ENCODE measurements around the gene SLC10A7.

SLC10A7 gene

GRCh38 chr4:146288193-146288592 is 233.5 kb downstream of the SLC10A7 start:
- Histone ChIP-seq H4K8ac (ENCODE audit: low read length) (no peak overlapping the region), H3K4me2 (ENCODE audit: low read length, poor library complexity, severe bottlenecking) (no peak overlapping the region), H3K9ac (ENCODE audit: low read length) (no peak overlapping the region), H4K91ac (ENCODE audit: low read length) (no peak overlapping the region), H3K79me1 (replicated peaks; ENCODE audit: low read length, poor library complexity, severe bottlenecking) (no peaks in the 10 kb centered on the region), H3K14ac (ENCODE audit: low read length in 2 of 2) (no peak overlapping the region), H2BK120ac (ENCODE audit: low read depth, low read length) (no peak overlapping the region), H2BK5ac (ENCODE audit: low read depth, low read length, poor library complexity, severe bottlenecking) (no peak overlapping the region), H2AK5ac (ENCODE audit: low read length, severe bottlenecking) (no peak overlapping the region), H3K36me3 (ENCODE audit: control insufficient read depth in 1 of 2, insufficient read depth in 2 of 2, low read depth in 1 of 2, low read length in 2 of 2) (no peaks in the 10 kb centered on the region), H3K4me1 (ENCODE audit: control insufficient read depth, insufficient read depth, low read depth, low read length) (no peaks in the 10 kb centered on the region), H3K9me3 (ENCODE audit: control insufficient read depth, low read length) (no peaks in the 10 kb centered on the region), H3K27ac (ENCODE audit: low read length, poor library complexity, severe bottlenecking) (no peak overlapping the region), H3K4ac (ENCODE audit: low read depth in 1 of 2, low read length in 2 of 2) (no peak overlapping the region), H3K23ac (ENCODE audit: low read length in 2 of 2) (no peak overlapping the region), H2BK12ac (ENCODE audit: low read length in 2 of 2) (no peak overlapping the region), H3K18ac (ENCODE audit: low read depth in 1 of 2, low read length in 2 of 2) (no peak overlapping the region), H3K27me3 (ENCODE audit: control insufficient read depth in 1 of 2, insufficient read depth in 1 of 2, low read length in 2 of 2) (no peaks in the 10 kb centered on the region), H2BK15ac (ENCODE audit: low read depth, poor library complexity, severe bottlenecking) (no peak overlapping the region), H2AFZ (ENCODE audit: low read depth, low read length) (no peak overlapping the region), H3K4me3 (ENCODE audit: insufficient read depth in 1 of 2, low read depth in 1 of 2, low read length in 2 of 2) (no peak overlapping the region)
- 91% methylated on average over 4 of the region's 4 CpGs for WGBS
- no peak for DNase-seq

- no peak for DNase-seq
- Histone ChIP-seq H3K27ac (ENCODE audit: low read length, poor library complexity, severe bottlenecking) (no peak overlapping the region), H2AK5ac (ENCODE audit: low read length, severe bottlenecking) (no peak overlapping the region), H3K4me1 (ENCODE audit: control insufficient read depth, insufficient read depth, low read depth, low read length) (no peaks in the 10 kb centered on the region), H3K18ac (ENCODE audit: low read depth in 1 of 2, low read length in 2 of 2) (no peak overlapping the region), H3K14ac (ENCODE audit: low read length in 2 of 2) (no peak overlapping the region), H3K4me2 (ENCODE audit: low read length, poor library complexity, severe bottlenecking) (no peak overlapping the region), H2BK120ac (ENCODE audit: low read depth, low read length) (no peak overlapping the region), H3K79me1 (replicated peaks; ENCODE audit: low read length, poor library complexity, severe bottlenecking) (no peaks in the 10 kb centered on the region), H3K27me3 (ENCODE audit: control insufficient read depth in 1 of 2, insufficient read depth in 1 of 2, low read length in 2 of 2) (no peaks in the 10 kb centered on the region), H2BK5ac (ENCODE audit: low read depth, low read length, poor library complexity, severe bottlenecking) (no peak overlapping the region), H3K23ac (ENCODE audit: low read length in 2 of 2) (no peak overlapping the region), H3K4ac (ENCODE audit: low read depth in 1 of 2, low read length in 2 of 2) (no peak overlapping the region), H3K9me3 (ENCODE audit: control insufficient read depth, low read length) (no peaks in the 10 kb centered on the region), H4K8ac (ENCODE audit: low read length) (no peak overlapping the region), H3K4me3 (ENCODE audit: insufficient read depth in 1 of 2, low read depth in 1 of 2, low read length in 2 of 2) (no peak overlapping the region), H2AFZ (ENCODE audit: low read depth, low read length) (no peak overlapping the region), H4K91ac (ENCODE audit: low read length) (no peak overlapping the region), H3K9ac (ENCODE audit: low read length) (no peak overlapping the region), H2BK12ac (ENCODE audit: low read length in 2 of 2) (no peak overlapping the region), H3K36me3 (ENCODE audit: control insufficient read depth in 1 of 2, insufficient read depth in 2 of 2, low read depth in 1 of 2, low read length in 2 of 2) (no peaks in the 10 kb centered on the region), H2BK15ac (ENCODE audit: low read depth, poor library complexity, severe bottlenecking) (no peak overlapping the region)
Measured at GRCh38 chr4:146285037-146285436, 236.7 kb downstream of the SLC10A7 start.

GRCh38 chr4:146283758-146284651 is 237.7 kb downstream of the SLC10A7 start:
- no peak for DNase-seq
- Histone ChIP-seq H2AFZ (ENCODE audit: low read depth, low read length) (no peak overlapping the region), H3K36me3 (ENCODE audit: control insufficient read depth in 1 of 2, insufficient read depth in 2 of 2, low read depth in 1 of 2, low read length in 2 of 2) (no peaks in the 10 kb centered on the region), H3K23ac (ENCODE audit: low read length in 2 of 2) (no peak overlapping the region), H4K91ac (ENCODE audit: low read length) (no peak overlapping the region), H3K18ac (ENCODE audit: low read depth in 1 of 2, low read length in 2 of 2) (no peak overlapping the region), H3K4ac (ENCODE audit: low read depth in 1 of 2, low read length in 2 of 2) (no peak overlapping the region), H2BK12ac (ENCODE audit: low read length in 2 of 2) (no peak overlapping the region), H2BK120ac (ENCODE audit: low read depth, low read length) (no peak overlapping the region), H3K9me3 (ENCODE audit: control insufficient read depth, low read length) (no peaks in the 10 kb centered on the region), H3K27ac (ENCODE audit: low read length, poor library complexity, severe bottlenecking) (no peak overlapping the region), H3K14ac (ENCODE audit: low read length in 2 of 2) (no peak overlapping the region), H2BK5ac (ENCODE audit: low read depth, low read length, poor library complexity, severe bottlenecking) (no peak overlapping the region), H3K4me2 (ENCODE audit: low read length, poor library complexity, severe bottlenecking) (no peak overlapping the region), H2AK5ac (ENCODE audit: low read length, severe bottlenecking) (no peak overlapping the region), H3K9ac (ENCODE audit: low read length) (no peak overlapping the region), H2BK15ac (ENCODE audit: low read depth, poor library complexity, severe bottlenecking) (no peak overlapping the region), H3K4me3 (ENCODE audit: insufficient read depth in 1 of 2, low read depth in 1 of 2, low read length in 2 of 2) (no peak overlapping the region), H4K8ac (ENCODE audit: low read length) (no peak overlapping the region), H3K4me1 (ENCODE audit: control insufficient read depth, insufficient read depth, low read depth, low read length) (no peaks in the 10 kb centered on the region), H3K27me3 (ENCODE audit: control insufficient read depth in 1 of 2, insufficient read depth in 1 of 2, low read length in 2 of 2) (no peaks in the 10 kb centered on the region), H3K79me1 (replicated peaks; ENCODE audit: low read length, poor library complexity, severe bottlenecking) (no peaks in the 10 kb centered on the region)
- WGBS = 84% methylated on average over 1 of the region's 3 CpGs

GRCh38 chr4:146282657-146283056 is 239.1 kb downstream of the SLC10A7 start:
- no peak overlapping the region for H2BK15ac ChIP-seq (ENCODE audit: low read depth, poor library complexity, severe bottlenecking)
- H3K4me3 ChIP-seq (ENCODE audit: insufficient read depth in 1 of 2, low read depth in 1 of 2, low read length in 2 of 2) = no peak overlapping the region
- no peak overlapping the region for H3K27ac ChIP-seq (ENCODE audit: low read length, poor library complexity, severe bottlenecking)
- H3K23ac ChIP-seq (ENCODE audit: low read length in 2 of 2) = no peak overlapping the region
- H3K4me1 ChIP-seq (ENCODE audit: control insufficient read depth, insufficient read depth, low read depth, low read length) = no peaks in the 10 kb centered on the region
- H2AFZ ChIP-seq (ENCODE audit: low read depth, low read length) = no peak overlapping the region
- no peak for DNase-seq
- H3K36me3 ChIP-seq (ENCODE audit: control insufficient read depth in 1 of 2, insufficient read depth in 2 of 2, low read depth in 1 of 2, low read length in 2 of 2) = no peaks in the 10 kb centered on the region
- no peak overlapping the region for H3K4me2 ChIP-seq (ENCODE audit: low read length, poor library complexity, severe bottlenecking)
- no peaks in the 10 kb centered on the region for H3K27me3 ChIP-seq (ENCODE audit: control insufficient read depth in 1 of 2, insufficient read depth in 1 of 2, low read length in 2 of 2)
- no peaks in the 10 kb centered on the region for H3K79me1 ChIP-seq (replicated peaks; ENCODE audit: low read length, poor library complexity, severe bottlenecking)
- H3K4ac ChIP-seq (ENCODE audit: low read depth in 1 of 2, low read length in 2 of 2) = no peak overlapping the region
- no peak overlapping the region for H2BK5ac ChIP-seq (ENCODE audit: low read depth, low read length, poor library complexity, severe bottlenecking)
- no peak overlapping the region for H4K91ac ChIP-seq (ENCODE audit: low read length)
- no peak overlapping the region for H4K8ac ChIP-seq (ENCODE audit: low read length)
- no peak overlapping the region for H3K14ac ChIP-seq (ENCODE audit: low read length in 2 of 2)
- H2AK5ac ChIP-seq (ENCODE audit: low read length, severe bottlenecking) = no peak overlapping the region
- H3K9me3 ChIP-seq (ENCODE audit: control insufficient read depth, low read length) = no peaks in the 10 kb centered on the region
- H3K18ac ChIP-seq (ENCODE audit: low read depth in 1 of 2, low read length in 2 of 2) = no peak overlapping the region
- no peak overlapping the region for H3K9ac ChIP-seq (ENCODE audit: low read length)
- no peak overlapping the region for H2BK12ac ChIP-seq (ENCODE audit: low read length in 2 of 2)
- H2BK120ac ChIP-seq (ENCODE audit: low read depth, low read length) = no peak overlapping the region

Measured in mesenchymal stem cell (in vitro differentiated cells and primary cell).